OCI-LY7 (cell line): ENCODE data around the gene PCDHB12. TPM values are rescaled to one million over a fixed set of nuclear protein-coding genes. Genes with fewer than 3 reads are reported as not detected.

Experiments used
- BruUV-seq: library from RNA; stranded (reverse); fragments of 400-500 nt; replicated peaks from 2 replicates; lab custom pipeline; 2021; lab: Mats Ljungman, UMichigan
- CTCF ChIA-PET: fragments of 300-600 bp; sonication (Branson Sonifier 250); formaldehyde crosslinking; loops from one replicate; lab custom pipeline; 2022; ENCODE audit warnings: antibody characterized with exemption; ENCODE audit not compliant: unreplicated experiment; lab: Charles Lee
- POLR2A ChIA-PET: fragments of 300-600 bp; sonication (Branson Sonifier 250); formaldehyde crosslinking; loops from one replicate; lab custom pipeline; 2022; ENCODE audit warnings: antibody characterized with exemption; lab: Charles Lee
- DNase-seq: peaks from one replicate; pipeline ENCODE4 v3.0.0-alpha.2; 2015; ENCODE audit warnings: low spot score
- H2AFZ ChIP-seq: fragments of 200-600 bp; sonication (generic), shearing (Covaris generic); 2 replicates; pipeline ENCODE4 v1.6.1; 2014; ENCODE audit warnings: mild to moderate bottlenecking, antibody characterized with exemption, low read length, moderate library complexity
- H3K27ac ChIP-seq: fragments of 200-600 bp; sonication (generic); 2 replicates; pipeline ENCODE4 v1.5.1; 2014; ENCODE audit warnings: mixed run types, low read depth, mild to moderate bottlenecking, moderate library complexity, low read length, inconsistent platforms; ENCODE audit not compliant: poor library complexity, severe bottlenecking
- H3K36me3 ChIP-seq: fragments of 200-600 bp; sonication (generic); 2 replicates; pipeline ENCODE4 v1.6.1; 2014; ENCODE audit warnings: mild to moderate bottlenecking, antibody characterized with exemption, low read length, moderate library complexity, mixed read lengths; ENCODE audit not compliant: insufficient read depth
- H3K4me1 ChIP-seq: fragments of 200-600 bp; sonication (generic); 2 replicates; pipeline ENCODE4 v1.5.1; 2014; ENCODE audit warnings: mild to moderate bottlenecking, low read length; ENCODE audit not compliant: insufficient read depth, poor library complexity, severe bottlenecking
- H3K4me2 ChIP-seq: fragments of 200-600 bp; sonication (generic); 2 replicates; pipeline ENCODE4 v1.6.1; 2014; ENCODE audit warnings: mild to moderate bottlenecking, low read length
- H3K4me3 ChIP-seq: fragments of 200-600 bp; sonication (generic); 2 replicates; pipeline ENCODE4 v1.5.1; 2014; ENCODE audit warnings: mild to moderate bottlenecking, low read depth, low read length; ENCODE audit not compliant: poor library complexity, severe bottlenecking
- H3K79me2 ChIP-seq: fragments of 200-600 bp; sonication (generic); 2 replicates; pipeline ENCODE4 v1.6.1; 2016; ENCODE audit warnings: low read depth, mild to moderate bottlenecking, low read length, moderate library complexity, mixed read lengths; ENCODE audit not compliant: insufficient read depth
- H3K9me2 ChIP-seq: fragments of 200-600 bp; sonication (generic); 2 replicates; pipeline ENCODE4 v1.6.1; 2016; ENCODE audit warnings: mild to moderate bottlenecking, low read length, mixed read lengths; ENCODE audit not compliant: insufficient read depth
- H3K9me3 ChIP-seq: fragments of 200-600 bp; sonication (generic); 2 replicates; pipeline ENCODE4 v1.6.1; 2014; ENCODE audit warnings: mild to moderate bottlenecking, mixed run types, low read length, mixed read lengths
- H4K20me1 ChIP-seq: fragments of 200-600 bp; sonication (generic); 2 replicates; pipeline ENCODE4 v1.6.1; 2014; ENCODE audit warnings: mild to moderate bottlenecking, antibody characterized with exemption, low read length, moderate library complexity, mixed read lengths; ENCODE audit not compliant: insufficient read depth
- CTCF ChIP-seq: fragments of 200-600 bp; sonication (generic); conservative IDR thresholded peaks from 2 replicates; pipeline ENCODE4 v1.5.1; 2014; ENCODE audit warnings: mild to moderate bottlenecking, antibody characterized with exemption, low read length, moderate library complexity, mixed read lengths
- EZH2phosphoT487 ChIP-seq: fragments of 200-600 bp; sonication (generic); IDR thresholded peaks from 2 replicates; pipeline ENCODE4 v1.6.1; 2018; ENCODE audit warnings: low read depth, borderline replicate concordance, mild to moderate bottlenecking, mixed run types, antibody characterized with exemption, low read length, moderate library complexity, mixed read lengths
- intact Hi-C: fragments of 100-400 bp; cut with micrococcal nuclease; formaldehyde crosslinking; loops from one replicate; pipeline ENCODE4 v1.10.0; 2022; ENCODE audit not compliant: unreplicated experiment
- total RNA-seq, 2 experiments: library from RNA; depleted of rRNA in 1 of 2; stranded (reverse); fragments of >200 nt in 1 of 2; shearing (Covaris generic) in 1 of 2; gene quantifications; 2 replicates each; pipeline ENCODE4 v1.2.3, GENCODE V29; 2014 to 2022

The PCDHB12 gene
- total RNA-seq, 2 experiments from 2014 or later: not detected

GRCh38 chr5:141250576-141250975, 42.1 kb downstream of the PCDHB12 start:
- no TSS peak for BruUV-seq
- no peaks in the 10 kb centered on the region for H3K4me1 ChIP-seq
- H3K9me2 ChIP-seq: no peaks in the 10 kb centered on the region
- no peaks in the 10 kb centered on the region for H3K79me2 ChIP-seq
- TF ChIP-seq CTCF: peak; percentile 48
- TF ChIP-seq EZH2phosphoT487: no peak
- H4K20me1 ChIP-seq: no peaks in the 10 kb centered on the region
- peaks cover 13% of the 10 kb centered on the region; the same call in 1 of the 2 replicates for H3K9me3 ChIP-seq
- no peak overlapping the region for H3K4me2 ChIP-seq
- H3K4me3 ChIP-seq: no peak overlapping the region
- intact Hi-C loops: no loop called here
- no peaks in the 10 kb centered on the region for H3K36me3 ChIP-seq
- ChIA-PET CTCF (no interaction called here), POLR2A (no interaction called here)
- DNase-seq: peak; percentile 19
- no peak overlapping the region for H2AFZ ChIP-seq
- H3K27ac ChIP-seq: no peak overlapping the region

GRCh38 chr5:141258464-141258863, 49.9 kb downstream of the PCDHB12 start:
- no peaks in the 10 kb centered on the region for H3K4me1 ChIP-seq
- H3K9me2 ChIP-seq: no peaks in the 10 kb centered on the region
- no peak for TF ChIP-seq CTCF
- H4K20me1 ChIP-seq: no peaks in the 10 kb centered on the region
- BruUV-seq: no TSS peak
- no peaks in the 10 kb centered on the region for H3K79me2 ChIP-seq
- DNase-seq: no peak
- no peak overlapping the region for H3K4me3 ChIP-seq
- no peak overlapping the region for H2AFZ ChIP-seq
- ChIA-PET CTCF (no interaction called here), POLR2A (no interaction called here)
- H3K4me2 ChIP-seq: no peak overlapping the region
- H3K36me3 ChIP-seq: no peaks in the 10 kb centered on the region
- no peak overlapping the region for H3K27ac ChIP-seq
- intact Hi-C loops: no loop called here
- H3K9me3 ChIP-seq: peaks cover 41% of the 10 kb centered on the region

- no peaks in the 10 kb centered on the region for H3K36me3 ChIP-seq
- intact Hi-C loops: no loop called here
- H3K4me1 ChIP-seq: no peaks in the 10 kb centered on the region
- no peaks in the 10 kb centered on the region for H3K79me2 ChIP-seq
- H2AFZ ChIP-seq: no peak overlapping the region
- POLR2A ChIA-PET: no interaction called here
- H3K27ac ChIP-seq: no peak overlapping the region
- TF ChIP-seq EZH2phosphoT487: no peak
- TF ChIP-seq CTCF: no peak
- CTCF ChIA-PET: no interaction called here
- no peaks in the 10 kb centered on the region for H3K9me2 ChIP-seq
- DNase-seq: no peak
- no peak overlapping the region for H3K4me2 ChIP-seq
- no TSS peak for BruUV-seq
- H3K4me3 ChIP-seq: no peak overlapping the region
- peaks cover 41% of the 10 kb centered on the region for H3K9me3 ChIP-seq
- H4K20me1 ChIP-seq: no peaks in the 10 kb centered on the region
These were observed 50.4 kb downstream of the PCDHB12 start for GRCh38 chr5:141258948-141259347.
